ENCODE measurements around the gene ESR1.
"Not testable (repeated sequence)": the region's sequence is repeated elsewhere in the genome, so short reads cannot be mapped to it uniquely, and the experiment has no call there.

Gene ESR1

DNA sequence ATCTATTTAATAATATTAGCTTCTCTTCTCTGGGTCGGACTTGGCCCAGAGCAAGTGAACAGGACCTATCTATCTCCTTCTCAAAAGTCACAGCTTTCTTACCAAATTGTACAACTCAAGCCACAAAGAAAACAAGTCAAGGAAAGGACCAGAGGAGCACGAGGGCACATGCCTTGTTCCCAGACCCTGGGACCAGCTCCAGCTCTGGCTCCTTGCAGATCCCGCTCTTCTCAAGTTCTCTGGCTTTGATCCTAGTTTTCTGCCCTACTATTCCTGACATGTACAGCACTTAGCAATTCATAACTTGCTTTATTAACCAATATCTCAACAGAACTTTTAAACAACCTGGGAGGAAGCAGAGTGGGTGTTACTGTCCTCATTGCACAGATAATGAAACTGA is 185.9 kb downstream of the ESR1 start:
- no peak for DNase-seq

GRCh38 chr6:151998784-151999183 is 191.3 kb downstream of the ESR1 start:
- DNase-seq, result no peak

DNA sequence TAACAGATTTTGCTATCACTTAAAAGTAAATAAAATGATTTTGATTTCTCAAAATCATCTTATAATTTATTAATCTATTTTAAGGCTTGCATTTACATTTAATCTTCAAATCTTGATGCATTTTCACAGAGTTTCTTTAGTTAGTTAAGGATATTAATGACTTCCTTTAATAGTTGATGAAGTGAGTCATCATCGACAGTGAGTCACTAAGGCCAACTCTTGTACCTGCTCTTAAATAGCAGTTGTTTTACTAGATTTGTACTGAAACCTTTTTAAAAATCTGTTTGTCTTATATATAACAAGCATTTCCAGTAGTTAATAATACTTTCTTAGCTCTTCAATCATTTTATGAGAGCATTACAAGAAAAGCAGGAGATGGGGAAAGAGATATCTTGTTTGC is 191.7 kb downstream of the ESR1 start:
- no peak for DNase-seq

- no peak for DNase-seq
Measured at GRCh38 chr6:152001408-152001807, 193.9 kb downstream of the ESR1 start.

- no peak for DNase-seq
Measured at GRCh38 chr6:152002306-152002705, 194.8 kb downstream of the ESR1 start.

DNA sequence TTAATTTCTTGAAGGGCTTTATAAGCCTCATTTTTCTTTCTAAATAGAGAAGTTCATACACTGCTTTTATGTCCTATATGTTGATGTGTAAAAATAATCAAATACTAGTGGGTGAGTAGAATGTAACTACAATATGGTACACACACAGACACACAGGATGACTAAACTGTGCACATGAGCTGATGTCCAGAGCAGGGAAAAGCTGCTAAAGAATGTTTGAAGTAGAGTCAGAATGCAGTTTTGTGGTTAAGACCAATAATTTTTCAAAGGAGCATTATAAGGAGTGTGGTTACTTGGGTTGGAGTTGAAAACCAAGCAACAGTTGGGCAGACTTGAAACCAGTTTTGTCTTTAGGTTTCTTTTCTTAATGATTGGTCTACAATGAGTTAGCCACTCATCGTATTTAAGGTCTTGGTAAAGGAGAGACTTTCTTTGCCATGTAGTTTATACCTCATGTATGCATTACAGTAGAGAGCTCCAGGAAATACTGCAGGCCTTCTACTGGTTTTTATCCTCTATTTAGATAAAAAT is 196.6 kb downstream of the ESR1 start:
- DNase-seq, result no peak

DNA sequence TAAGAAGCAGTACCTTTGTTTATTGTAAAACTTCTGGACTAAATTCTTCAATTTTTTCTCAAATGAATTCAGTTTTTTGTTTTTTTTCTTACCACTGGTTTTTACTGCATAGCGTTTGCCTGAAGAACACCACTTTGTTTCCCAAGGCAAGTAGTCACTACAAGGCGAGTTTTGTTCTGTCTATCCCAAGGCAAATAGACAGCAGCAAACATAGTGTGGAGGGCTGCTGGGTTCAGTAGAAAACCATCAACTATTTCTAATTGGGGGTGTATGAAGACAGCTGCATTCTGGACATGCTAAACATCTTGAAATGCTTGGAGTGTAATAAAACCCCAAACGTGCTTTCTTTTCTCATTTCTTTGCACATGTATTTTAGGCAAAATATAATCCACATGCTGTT is 197.4 kb downstream of the ESR1 start:
- DNase-seq, result no peak

DNA sequence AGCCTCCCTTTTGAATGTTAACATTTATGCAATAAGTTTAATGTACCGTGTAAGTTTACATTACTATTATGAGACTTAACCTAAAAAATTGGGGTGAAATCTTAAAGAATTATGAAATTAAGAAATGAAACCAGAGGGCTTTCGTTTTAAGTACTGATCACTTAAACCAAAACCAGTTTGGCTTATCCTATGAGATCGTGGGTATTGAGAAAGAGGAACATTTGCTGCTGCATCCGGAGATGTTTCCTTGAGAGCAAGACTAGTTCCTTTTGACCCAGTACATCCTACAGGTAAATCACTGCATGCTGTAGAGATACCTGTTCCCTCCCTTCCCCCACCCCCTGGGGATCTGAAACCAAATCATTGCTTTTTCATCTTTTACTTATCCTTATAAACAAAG is 201.3 kb downstream of the ESR1 start:
- no peak for DNase-seq

- no peak for DNase-seq
Measured at GRCh38 chr6:152012227-152012626, 204.7 kb downstream of the ESR1 start.

GRCh38 chr6:152018876-152019275 is 211.4 kb downstream of the ESR1 start:
- no peak for DNase-seq

DNA sequence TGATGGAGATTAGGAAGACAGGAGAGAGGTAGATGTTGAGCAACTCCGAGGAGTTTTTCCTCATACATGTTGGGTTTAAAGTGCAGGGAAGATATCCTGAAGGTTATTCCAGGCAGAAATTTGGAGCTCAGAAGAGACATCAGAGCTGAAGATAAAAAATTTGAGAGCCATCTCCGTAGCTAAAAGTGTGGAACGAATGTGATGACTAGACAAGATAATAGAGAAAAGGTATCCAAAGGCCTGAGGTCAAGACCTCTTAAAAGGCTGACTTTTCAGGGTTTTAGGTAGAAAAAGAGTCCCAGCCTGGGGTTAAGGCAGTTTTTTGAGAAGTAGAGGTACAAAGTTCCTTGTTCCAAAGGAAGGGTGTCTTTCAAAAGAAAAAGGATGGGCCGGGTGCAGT is 214.8 kb downstream of the ESR1 start:
- no peak for DNase-seq

DNA sequence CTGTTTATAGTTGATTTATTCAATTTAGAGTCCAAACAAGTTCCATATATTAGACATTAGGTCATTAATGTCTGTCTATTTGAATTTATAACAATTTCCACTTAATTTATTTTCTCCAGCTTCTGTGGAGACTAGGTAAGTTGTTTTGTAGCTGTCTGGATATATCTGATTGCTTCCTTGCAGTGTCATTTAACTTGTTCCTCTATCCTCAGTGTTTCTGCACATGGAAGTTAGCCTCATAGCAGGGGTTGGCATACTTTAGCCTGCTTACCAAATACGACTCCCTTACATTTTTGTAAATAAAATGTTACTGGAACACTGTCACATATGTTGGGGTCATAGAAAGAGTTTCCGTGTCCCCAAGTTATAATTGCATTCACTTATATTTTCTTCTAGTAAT is 216.1 kb downstream of the ESR1 start:
- DNase-seq, result no peak

- no peak for DNase-seq
Measured at GRCh38 chr6:152026291-152026690, 218.8 kb downstream of the ESR1 start.

- DNase-seq, result not testable (repeated sequence)
Measured at GRCh38 chr6:152026744-152027143, 219.3 kb downstream of the ESR1 start.

- DNase-seq, result not testable (repeated sequence)
Measured at GRCh38 chr6:152033765-152034164, 226.3 kb downstream of the ESR1 start.

GRCh38 chr6:152034631-152035030 is 227.1 kb downstream of the ESR1 start:
- DNase-seq, result no peak

DNA sequence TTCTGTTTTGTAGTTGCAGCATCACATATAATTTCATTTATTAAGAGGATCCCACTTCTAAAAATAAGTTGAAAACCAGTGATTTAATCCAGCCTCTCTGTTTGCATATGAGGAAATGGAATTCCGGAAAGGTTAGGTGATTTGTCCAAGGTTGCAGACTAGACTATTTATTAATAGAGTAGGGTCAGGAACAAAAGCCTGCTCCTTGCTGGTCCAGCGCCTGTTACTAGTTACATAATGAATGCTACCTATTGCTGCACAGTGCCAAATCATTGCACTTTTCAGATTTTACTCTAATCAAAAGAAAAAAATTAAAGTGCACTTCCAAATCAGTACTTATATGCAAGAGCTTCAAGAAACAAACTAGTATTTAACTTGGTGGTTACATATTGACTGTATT is 238.6 kb downstream of the ESR1 start:
- no peak for DNase-seq

DNA sequence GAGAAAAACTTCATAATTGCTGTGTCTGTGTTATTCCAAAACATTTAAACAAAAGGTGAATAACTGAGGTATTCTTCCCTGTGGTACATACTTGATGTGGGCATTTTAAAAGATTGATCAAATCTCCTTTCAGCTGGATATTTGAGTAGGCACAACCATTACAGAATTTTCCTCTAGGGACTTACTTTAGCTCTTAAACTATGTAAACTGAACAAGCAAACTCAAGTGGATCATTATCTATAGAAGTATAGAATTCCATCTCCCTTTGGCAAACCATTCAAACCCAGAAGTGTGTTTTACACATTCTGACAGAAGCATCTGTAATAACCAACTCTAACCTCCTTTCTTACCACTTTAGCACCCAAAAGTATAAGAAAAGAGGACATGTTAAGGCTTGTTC is 241.4 kb downstream of the ESR1 start:
- no peak for DNase-seq

DNA sequence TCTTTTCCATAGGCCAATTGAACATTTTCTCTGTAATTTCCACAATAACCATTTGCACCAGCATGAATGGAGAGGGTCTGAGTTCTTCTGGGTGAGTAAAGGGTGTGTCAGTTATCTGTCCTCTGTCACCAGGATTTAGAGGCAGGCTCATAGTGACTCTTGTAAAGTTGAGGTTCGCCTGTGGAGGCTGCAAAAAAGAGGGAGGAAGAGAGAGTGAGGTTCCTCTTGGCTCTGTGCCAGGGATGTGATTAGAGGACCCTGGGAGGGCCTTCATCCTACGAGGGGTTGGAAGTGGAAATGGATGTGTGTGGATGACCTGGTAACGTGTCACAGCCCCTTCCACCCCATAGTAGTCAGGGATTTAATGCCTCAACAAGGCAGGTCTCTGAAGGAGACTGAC is 242.0 kb downstream of the ESR1 start:
- DNase-seq, result no peak

DNA sequence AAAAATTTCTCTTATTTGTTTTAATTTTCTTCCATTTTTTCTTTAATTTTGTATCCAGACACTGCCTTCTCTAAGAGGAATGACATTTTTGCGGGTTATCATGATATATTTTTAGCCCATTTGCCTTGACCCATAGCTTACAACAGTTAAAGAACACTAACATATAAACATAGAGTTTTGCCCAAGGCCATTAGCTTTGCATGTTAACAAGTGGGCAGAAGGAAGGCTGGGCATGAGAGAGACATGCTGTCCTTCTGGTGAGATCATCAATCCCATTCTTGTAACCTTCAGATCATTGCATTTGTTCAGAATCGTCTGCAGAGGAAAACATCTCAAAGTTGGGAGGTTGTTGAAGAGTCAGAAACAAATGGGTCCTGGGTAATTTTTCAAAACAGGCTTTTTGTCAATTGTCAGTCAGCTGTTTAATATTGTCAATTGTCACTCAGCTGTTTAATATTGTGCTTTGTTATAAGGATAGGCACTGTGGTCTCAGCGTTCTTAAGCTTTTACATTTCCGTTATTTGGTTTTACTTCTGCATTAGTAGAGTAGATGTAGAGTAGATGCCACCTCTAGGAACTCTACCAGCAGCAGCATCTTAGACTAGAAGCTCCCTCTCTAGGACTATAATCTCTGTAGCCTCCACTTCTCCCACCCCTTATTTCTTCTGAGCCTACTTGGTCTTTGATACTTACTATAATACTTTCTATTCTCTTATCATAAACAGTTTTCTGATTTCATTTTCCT is 243.1 kb downstream of the ESR1 start:
- DNase-seq, result no peak

- no peak for DNase-seq
Measured at GRCh38 chr6:152052061-152052460, 244.6 kb downstream of the ESR1 start.

DNA sequence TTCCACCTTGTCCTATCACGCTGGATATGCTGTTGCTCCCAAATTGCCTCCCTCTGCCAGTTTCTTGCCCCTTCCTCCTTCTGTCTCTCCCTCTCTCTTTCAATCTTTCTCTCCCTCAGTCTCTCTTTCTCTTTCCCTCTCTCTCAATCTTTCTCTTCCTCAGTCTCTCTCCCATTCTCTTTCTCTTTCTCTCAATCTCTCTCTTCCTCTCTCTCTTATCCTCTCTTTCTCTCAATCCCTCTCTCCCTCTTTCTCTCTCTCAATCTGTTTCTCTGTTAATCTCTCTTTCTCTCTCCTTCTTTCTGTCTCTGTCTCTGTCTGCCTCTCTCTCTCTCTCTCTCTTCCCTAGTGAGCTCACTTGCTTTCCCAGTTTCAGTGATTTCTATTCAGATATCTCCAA is 245.8 kb downstream of the ESR1 start:
- DNase-seq, result no peak

- no peak for DNase-seq
Measured at GRCh38 chr6:152054441-152054840, 247.0 kb downstream of the ESR1 start.

DNA sequence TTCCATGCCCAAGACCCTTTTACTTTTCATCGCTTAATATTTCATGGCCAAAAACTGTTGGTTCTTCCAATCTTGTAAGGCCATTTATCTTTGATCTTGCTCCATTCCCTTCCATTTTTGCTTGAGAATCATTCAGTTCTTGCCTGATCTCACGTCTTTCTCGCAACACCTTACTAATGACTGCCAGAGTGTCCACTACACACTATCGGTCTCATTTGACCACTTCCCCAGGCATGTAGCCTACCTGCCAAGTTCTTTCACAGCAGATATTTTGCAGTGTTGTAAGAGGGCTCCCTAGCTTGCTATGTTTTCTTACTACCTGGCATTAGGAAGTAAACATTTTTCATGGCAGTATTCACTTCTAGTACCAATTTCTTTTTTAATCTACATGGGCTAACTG is 248.0 kb downstream of the ESR1 start:
- DNase-seq, result no peak

DNA sequence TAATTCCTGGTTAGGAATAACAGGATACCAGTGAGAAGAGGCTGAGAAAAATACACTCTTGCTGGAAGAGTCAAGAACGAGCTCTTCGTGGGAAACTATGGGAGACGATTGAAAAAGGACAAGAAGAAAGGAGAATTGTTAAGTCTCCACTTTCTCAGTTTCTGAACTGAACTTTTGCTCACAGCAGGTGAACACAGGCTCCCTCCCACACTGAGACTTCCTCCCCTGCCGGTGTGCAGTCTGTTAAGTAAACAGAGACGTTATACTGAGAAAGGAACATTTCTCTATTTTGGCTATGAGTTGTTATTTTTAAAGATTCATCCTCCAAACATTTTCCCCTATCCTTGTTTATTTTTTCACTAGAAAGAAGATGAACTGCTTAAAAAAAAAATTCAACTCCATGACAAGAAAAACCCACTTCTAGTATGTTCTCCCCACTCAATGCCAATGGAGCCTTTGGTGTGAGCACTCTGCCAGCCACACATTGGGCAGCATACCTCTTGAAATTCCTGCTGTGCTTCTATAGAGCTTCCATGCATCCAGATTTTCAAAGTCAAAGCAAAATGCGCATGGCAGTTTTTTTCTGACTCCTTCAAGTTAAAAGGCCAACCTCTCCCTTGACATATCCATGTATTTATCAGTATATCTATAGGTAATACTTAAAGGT is 250.5 kb downstream of the ESR1 start:
- DNase-seq, result no peak

Measured in NCI-H1436 treated with DMSO at 0.1 percent for 48 hours (cell line).